ENCODE measurements around the gene MEIS3.
"Not testable (repeated sequence)": the region's sequence is repeated elsewhere in the genome, so short reads cannot be mapped to it uniquely, and the experiment has no call there.

Gene MEIS3

DNA sequence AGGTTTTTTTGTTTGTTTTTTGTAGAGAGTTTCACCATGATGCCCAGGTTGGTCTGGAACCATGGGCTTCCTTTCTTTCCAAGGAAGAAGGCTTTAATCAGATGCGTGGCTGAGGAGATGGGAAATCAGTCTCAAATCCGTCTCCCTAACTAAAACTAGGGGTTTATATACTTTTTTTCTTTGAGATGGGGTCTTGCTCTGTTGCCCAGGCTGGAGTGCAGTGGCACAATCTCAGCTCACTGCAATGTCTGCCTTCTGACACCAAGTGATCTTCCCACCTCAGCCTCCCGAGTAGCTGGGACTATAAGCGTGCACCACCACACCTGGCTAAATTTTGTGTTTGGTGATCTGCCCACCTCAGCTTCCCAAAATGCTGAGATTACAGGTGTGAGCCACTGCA lies 34.8 kb downstream of the MEIS3 start:
- DNase-seq (ENCODE audit: low spot score), result not testable (repeated sequence)

DNA sequence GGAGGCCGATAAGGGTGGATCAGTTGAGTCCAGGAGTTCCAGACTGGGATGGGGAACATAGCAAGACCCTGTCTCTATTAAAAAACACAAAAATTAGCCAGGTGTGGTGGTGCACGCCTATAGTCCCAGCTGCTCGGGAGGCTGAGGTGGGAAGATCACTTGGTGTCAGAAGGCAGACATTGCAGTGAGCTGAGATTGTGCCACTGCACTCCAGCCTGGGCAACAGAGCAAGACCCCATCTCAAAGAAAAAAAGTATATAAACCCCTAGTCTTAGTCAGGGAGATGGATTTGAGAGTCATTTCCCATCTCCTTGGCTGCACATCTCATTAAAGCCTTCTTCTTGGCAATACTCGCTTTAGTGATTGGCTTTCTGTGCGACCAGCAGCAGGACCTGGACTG lies 35.4 kb downstream of the MEIS3 start:
- DNase-seq (ENCODE audit: low spot score), result not testable (repeated sequence)

DNA sequence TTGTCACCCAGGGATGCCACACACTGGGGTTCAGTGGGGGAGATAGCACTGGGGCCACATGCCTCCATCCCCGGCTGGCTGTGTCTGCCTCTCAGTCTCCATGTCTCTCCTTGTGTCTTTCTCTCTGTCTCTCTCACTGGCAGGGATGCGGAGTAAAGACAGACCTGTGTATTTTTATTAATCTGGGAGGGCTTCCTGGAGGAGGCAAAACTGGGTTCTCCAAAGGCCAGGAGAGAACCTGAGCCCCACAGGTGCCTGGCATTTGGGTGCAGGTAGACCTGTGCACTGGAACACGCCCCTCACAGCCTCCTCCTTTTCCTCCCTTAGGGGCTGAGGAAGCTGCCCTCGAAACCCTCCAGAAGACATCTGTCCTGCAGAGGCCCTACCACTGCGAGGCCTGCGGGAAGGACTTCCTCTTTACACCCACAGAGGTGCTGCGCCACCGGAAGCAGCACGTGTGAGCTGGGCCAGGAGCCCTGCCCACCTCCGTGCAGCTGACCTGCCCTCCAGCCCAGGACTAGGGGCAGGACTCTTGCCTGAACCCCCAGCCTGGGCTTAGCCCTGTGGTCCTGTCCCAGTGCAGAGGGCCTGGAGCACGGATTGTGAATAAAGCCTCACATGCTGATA lies 37.6 kb downstream of the MEIS3 start:
- no peak for DNase-seq (ENCODE audit: low spot score)

DNA sequence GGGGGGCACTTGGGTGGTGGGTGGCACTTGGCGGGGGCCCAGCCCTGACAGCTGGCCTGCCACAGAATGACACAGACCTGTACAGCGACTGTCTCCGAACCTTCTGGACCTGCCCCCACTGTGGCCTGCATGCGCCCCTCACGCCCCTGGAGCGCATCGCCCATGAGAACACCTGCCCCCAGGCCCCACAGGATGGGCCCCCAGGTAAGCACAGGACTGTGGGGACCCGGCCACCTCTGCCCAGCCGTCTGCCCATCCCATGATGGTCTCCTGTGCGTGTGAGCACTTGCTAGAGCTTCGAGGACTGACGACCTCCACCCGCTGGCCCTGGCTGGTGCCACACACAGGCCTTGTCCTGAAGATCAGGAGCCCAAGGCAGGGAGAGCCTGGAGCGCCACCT lies 38.2 kb downstream of the MEIS3 start:
- DNase-seq (ENCODE audit: low spot score), result no peak

DNA sequence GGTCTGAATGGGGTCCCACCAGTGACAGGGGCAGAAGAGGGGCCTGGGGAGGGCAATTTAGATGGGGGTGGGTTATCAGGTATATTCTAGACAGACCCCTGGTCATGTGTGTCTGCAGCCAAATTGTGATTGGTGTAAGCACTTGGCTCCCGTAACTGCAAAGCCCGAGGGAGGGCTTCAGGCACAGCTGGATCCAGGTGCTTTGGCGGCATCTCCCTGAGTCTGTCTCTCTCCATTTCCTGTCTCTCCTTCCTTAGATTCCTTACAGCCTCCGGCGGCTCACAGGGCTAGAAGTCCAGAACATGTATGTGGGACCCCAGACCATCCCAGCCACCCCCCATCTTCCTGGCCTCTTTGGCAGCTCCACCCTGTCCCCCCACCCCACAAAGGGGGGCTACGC lies 38.8 kb downstream of the MEIS3 start:
- no peak for DNase-seq (ENCODE audit: low spot score)

DNA sequence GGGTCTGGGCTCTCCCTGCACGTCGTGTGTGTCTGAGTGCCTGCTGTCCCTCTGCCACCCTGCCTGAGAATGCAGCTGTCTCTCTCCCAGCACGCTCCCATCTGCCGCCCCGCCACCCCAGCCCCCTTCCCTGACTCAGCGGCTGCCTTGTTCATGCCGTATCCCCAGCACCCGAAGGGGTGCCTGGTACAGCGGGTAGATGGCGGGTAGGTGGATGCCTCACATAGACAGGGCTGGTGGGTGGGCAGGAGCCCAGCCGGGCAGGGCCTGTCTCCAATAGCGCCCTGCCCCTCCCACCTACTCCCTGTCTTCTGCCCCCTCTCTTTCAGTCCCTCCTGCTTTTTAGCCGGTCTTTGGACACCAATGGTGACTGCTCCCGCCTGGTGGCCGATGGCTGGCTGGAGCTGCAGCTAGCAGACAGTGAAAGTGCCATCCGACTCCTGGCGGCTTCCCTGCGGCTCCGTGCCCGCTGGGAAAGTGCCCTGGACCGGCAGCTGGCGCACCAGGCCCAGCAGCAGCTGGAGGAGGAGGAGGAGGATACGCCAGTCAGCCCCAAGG lies 39.9 kb downstream of the MEIS3 start:
- DNase-seq (ENCODE audit: low spot score), result no peak

DNA sequence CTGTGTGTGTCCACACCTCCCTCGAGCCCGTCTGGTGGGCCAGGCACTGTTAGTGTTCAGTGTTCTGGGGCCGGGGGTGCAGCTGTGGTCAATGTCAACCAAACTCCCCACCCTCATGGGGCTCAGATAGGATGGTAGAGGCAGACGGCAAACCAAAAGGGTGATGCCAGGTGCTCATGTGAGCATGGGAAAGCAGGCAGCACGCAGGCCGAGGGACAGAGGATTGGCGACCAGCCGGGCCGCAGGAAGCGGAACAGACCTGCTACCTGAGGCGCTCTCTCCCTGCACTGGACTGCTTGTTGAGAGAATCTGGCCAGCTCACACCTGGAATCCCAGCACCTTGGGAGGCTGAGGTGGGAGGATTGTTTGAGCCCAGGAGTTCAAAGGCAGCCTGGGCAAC lies 41.1 kb downstream of the MEIS3 start:
- no peak for DNase-seq (ENCODE audit: low spot score)

DNA sequence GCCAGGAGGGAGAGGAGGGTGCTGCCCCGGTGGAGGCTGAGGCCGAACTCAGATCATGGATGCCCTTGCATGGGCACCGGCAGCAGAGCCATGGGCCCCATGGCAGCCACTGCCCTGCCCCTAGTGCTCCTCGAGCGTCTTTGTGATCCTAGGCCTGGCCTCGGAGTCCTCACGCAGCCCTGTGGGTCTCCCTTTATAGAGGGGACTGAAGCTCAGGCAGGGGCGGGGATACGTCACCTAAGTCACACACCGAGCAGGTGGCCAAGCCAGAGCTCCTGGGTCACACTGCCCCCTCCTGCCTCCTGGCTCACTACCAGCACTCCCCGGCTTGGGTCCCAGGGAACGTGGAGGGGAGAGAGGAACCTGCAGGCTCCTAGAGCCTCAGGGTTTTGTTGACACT lies 41.5 kb downstream of the MEIS3 start:
- no peak for DNase-seq (ENCODE audit: low spot score)

DNA sequence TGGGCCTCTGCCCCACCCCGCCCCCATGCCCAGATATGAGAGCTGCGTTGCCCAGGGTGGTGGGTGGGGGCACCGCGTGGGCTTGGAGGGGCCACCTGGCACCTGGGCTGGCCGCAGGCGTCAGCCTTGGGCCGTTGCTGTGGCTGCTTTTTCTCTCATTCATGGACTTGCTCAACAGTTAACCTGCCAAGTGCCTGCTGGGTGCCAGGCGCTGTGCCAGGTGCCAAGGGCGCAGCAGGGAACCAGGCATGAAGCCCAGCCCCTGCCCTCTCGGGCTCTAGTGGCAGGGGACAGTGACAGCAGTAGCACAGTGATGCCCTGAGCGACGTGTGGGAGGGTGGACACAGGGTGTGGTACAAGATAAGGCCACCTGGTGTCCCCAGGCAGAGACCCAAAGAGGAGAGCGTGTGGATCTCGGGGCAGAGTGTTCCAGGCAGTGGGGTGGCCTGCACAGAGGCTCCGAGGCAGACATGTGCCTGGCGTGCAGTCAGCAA lies 42.1 kb downstream of the MEIS3 start:
- DNase-seq (ENCODE audit: low spot score), result no peak

DNA sequence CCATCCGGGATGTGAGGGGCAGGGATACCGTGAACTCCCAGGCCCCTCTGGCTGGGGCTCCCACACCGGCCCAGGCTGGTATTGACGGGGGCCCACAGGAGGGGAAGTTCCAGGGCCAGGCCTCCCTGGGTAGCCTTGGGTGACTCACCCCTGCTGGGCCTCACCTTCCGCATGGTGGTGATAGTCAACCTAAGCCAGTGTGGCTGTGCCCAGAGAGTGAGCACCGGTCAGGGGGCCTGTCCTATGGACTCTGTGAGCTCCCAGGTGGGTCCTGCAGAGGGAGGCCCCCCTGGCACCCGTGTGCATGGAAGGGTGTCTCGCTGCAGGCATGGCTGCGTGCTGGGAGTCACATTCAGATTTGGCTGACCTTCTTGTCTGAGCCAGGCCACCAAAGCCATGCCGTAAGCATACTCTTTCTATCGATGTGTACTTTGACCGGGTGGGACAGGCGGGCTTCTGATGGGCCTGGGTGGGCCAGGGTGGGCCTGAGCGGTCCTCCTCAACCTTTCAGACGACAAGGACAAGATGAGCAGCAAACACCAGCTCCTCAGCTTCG lies 42.7 kb downstream of the MEIS3 start:
- DNase-seq (ENCODE audit: low spot score), result no peak

DNA sequence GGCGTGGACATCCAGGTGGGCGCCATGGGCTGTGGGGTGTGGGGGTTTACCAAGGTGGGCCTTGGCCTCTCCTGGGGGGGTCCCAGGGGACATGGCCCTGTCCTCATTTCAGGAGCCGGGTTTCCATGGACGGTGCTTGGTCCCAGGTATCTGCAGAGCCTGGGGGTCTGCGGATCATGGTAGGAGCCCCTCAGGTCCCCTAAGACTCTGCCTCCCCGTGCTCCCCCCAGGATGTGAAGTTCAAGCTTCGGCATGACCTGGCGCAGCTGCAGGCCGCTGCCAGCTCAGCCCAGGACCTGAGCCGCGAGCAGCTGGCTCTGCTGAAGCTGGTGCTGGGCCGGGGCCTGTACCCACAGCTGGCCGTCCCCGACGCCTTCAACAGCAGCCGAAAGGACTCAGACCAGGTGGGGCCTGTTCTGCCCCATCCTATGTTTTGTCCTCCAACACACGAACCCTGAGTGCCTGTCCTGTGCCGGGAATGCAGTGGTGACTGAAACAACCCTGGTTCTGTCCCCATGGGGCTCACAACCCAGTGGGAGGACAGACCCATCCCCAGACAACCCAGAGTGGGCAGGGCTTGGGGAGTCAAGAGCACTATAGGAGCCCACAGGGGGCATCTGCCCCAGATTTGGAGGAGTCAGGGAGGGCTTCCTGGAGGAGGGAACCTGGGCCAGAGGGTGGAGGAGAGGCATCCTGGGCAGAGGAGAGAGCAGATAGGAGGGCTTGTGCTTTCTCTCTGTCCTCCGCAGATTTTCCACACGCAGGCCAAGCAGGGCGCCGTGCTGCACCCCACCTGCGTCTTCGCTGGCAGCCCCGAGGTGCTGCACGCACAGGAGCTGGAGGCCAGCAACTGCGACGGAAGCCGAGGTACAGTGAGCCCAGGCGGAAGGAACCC lies 43.4 kb downstream of the MEIS3 start:
- no peak for DNase-seq (ENCODE audit: low spot score)

DNA sequence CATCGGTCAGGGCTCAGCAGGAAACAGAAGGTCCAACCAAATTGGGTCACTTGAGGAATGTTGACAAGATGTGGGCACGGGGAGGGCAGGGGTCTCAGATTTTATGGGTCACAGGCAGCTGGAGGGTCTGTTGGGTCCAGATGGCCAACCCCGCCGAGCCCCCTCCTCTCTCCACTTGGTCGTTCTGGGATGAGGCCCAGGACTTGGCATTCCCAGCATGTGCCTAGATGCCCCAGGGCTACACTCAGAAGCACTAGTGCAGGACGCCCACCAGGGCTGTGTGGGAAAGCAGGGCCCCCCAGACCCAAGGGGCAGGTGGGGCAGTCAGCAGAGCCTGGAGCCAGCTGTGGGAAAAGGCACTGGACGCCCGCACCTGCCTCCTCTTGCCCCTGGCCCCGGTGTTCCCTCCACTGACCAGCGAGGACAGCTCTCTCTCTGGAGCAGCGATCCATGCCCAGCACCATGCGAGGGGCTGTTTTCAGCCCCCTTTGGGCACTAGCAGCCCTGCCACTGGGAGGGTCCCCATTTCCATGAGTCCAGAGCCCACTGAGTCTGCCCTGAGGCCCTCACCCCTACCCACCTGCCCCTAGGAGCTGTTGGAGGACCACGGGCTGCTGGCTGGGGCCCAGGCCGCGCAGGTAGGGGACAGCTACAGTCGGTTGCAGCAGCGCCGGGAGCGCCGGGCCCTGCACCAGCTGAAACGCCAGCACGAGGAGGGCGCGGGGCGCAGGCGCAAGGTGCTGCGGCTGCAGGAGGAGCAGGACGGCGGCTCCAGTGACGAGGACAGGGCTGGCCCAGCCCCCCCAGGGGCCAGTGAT lies 44.2 kb downstream of the MEIS3 start:
- no peak for DNase-seq (ENCODE audit: low spot score)

DNA sequence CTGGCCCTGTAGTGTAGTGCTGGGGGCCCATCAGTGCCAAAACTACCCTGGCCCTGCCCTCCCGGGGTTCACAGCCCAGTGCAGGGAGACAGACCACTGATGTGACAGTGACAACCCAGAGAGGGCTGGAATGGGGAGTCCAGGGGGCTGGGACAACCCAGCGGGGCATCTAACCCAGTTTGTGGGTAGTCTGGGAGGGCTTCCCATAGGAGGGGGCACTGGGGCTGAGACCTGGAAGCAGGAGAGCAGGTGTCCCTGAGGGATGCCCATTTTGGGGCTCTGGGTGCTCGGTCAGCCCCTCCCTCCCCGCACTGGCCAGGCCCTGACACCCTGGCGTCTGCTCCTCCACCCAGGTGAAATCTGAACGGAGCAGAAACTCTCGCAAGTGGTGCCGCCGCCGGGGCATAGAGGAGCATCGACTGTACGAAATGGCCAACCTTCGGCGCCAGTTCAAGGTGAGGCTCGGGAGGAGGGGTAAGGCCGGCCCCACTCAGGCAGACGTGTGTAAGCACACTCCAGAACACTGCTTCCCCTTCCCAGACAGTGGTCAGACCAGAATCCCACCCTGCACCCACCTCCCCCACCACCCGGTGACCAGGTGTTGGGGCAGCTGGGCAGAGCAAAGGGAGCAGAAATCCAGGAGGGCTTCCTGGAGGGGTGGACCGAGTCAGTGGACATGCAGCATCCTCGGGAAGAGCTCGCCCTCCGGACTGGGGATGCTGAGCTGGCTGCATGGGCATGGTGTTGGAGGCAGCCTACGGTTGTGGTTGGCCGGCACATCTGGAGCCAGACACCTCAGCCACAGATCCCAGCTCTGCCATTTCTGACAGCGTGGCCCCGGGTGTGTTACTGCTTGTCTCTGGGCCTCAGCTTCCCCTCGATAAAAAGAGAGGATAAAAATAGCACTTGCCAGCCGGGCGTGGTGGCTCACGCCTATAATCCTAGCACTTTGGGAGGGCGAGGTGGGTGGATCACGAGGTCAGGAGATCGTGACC lies 45.8 kb downstream of the MEIS3 start:
- DNase-seq (ENCODE audit: low spot score), result no peak

DNA sequence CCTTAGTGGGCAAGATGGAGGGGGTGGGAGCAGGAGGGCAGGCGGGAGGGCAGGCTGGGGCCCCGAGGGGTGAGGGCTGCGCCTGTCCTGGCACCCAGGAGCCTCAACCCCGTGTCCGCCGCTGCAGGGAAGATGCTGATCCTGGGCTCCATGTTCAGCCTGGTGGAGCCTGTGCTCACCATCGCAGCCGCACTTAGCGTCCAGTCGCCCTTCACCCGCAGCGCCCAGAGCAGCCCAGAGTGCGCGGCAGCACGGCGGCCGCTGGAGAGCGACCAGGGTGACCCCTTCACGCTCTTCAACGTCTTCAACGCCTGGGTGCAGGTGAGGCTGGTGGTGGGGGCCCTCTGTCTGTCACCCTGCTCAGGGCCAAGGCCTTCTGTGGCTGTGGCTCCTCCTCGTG lies 46.7 kb downstream of the MEIS3 start:
- no peak for DNase-seq (ENCODE audit: low spot score)

DNA sequence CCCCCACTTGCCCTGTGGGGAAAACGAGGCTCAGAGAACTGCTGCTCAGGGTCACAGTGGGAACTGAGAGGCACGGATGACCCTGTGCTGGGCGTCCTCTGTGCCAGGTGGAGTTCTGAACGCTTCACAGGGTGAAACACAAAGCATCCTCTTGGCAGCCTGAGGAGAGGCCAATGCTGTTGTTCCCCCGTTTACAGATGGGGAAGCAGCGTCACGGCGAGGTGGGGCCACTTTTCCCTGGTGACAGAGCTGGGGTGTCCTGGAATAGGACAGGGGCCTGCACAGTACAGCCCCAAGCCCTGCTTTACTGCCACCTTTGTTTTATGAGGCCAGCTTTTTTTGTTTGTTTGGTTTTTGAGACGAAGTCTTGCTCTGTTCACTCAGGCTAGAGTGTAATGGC lies 48.1 kb downstream of the MEIS3 start:
- no peak for DNase-seq (ENCODE audit: low spot score)

DNA sequence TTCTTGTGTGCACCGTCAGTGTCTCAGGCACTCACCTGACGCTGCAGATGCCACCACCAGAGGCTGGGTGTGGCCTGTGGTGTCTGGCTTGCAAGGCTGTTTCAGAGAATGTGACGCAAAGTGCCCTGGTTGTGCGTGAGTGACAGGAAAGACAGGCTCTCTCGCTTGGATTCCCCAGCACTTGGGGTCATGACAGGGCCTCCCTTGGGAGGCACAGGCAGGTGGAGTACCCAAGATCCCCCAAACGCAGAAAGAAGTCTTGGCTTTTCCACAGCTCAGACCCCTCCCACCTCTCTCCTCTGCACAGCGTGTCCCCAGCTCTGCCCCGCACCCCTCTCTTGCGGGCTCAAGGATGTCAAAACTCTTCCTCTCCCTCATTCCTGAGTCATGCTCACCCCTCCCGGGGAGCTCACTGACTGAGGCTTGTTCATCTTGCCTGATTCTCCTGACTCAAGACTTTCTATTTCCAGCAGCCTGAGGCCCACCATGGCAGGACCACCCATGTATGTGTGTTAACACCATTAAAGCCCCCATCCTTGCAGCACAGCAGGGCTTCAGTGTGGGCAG lies 49.2 kb downstream of the MEIS3 start:
- no peak for DNase-seq (ENCODE audit: low spot score)

DNA sequence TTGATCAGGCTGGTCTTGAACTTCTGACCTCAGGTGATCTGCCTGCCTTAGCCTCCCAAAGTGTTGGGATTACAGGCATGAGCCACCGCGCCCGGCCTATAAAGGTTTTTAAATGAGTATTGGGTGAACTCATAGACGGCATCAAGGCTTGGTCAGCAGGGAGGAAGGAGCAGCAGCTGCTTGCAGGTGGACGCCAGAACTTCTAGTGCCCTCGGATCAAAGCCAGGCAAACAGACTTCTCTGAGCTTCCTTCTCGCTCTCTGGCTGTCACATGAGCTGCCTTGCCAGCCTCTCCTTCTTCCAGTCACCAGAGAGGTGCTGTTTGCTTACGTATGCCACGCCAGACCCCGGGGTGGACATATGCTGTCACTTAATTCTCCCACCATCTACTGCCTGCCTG lies 53.9 kb downstream of the MEIS3 start:
- not testable (repeated sequence) for DNase-seq (ENCODE audit: low spot score)

DNA sequence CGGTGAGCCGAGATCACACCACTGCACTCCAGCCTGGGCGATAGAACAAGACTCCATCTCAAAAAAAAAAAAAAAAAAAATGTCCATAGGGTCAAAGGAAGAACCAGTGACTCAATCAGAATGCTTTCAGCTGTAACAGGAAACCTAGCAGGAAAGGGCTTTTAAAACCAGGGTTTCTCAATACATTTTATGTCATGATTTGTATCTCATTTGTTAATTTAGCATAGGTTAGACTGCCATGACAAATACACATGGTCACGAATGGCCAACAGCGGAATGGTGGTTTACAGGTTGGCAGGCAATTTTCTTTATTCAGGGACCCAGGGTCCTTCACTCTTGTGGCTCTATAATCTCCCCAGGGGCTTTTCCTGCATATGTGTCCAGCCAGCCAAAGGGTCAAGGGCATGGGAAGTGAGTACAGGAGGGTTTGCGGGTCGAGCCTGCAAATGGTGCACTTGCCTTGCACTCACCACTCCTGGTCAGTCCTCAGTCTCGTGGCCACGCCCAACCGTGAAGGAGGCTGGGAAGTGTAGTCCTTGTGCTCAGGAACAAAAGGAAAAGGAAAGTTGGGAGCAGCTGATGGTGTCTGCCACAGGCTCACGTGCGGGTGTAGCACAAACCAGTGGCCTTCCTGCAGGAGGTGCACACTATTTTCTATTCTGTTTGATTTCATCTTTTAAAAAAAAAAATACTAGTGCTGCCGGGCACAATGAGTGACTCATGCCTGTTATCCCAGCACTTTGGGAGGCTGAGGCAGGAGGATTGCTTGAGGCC lies 55.4 kb downstream of the MEIS3 start:
- no peak for DNase-seq (ENCODE audit: low spot score)

DNA sequence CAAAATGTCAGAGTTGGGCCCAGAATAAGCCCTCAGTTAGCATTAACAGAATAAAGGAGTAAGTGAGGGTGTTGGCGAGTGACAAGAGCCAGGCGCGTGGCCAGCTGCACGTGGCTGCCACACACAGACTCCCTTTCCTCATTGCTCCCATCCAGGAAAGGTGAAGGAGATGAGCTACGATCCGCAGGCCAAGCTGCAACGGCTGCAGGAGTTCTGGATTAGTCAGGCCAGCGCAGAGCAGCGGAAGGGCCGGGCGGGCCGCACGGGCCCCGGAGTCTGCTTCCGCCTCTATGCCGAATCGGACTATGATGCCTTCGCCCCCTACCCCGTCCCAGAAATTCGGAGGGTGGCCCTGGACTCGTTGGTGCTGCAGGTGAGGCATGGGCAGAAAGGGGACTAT lies 57.0 kb downstream of the MEIS3 start:
- DNase-seq (ENCODE audit: low spot score), result no peak

DNA sequence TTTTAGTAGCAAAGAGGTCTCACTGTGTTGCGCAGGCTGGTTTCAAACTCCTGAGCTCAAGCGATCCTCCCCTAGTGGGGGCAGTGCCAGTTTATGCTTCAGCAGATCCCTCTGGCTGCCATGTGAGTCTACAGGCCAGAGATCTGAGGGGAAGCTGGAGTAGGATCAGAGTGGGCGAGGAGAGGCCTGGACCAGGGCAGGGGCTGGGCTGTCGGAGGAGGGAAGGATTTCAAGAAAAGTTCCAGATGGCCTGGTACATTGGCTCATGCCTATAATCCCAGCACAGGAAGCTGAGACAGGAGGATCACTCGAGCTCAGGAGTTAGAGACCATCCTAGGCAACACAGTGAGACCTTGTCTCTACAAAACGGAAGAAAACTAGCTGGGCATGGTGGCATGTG lies 60.4 kb downstream of the MEIS3 start:
- DNase-seq (ENCODE audit: low spot score), result no peak

Measured in RKO (cell line).